HG02678 (cell line): ENCODE data around the gene ARHGAP45.
A peak's percentile ranks its signal among the peaks of the same experiment; 100 is the strongest.
"Not testable (repeated sequence)": the region's sequence is repeated elsewhere in the genome, so short reads cannot be mapped to it uniquely, and the experiment has no call there.

Experiments
- ATAC-seq: cut with Tn5 transposase; IDR thresholded peaks from one replicate; pipeline ENCODE4 v1.9.1; 2021; ENCODE audit warnings: mild to moderate bottlenecking, moderate library complexity; ENCODE audit not compliant: unreplicated experiment

The ARHGAP45 gene

GRCh38 chr19:1066748-1067340 lies at the start of gene ARHGAP45:
Gene ARHGAP45, plus strand, starts transcription at chr19:1067167. Its CDS starts 239 bp downstream, at chr19:1067406.
- peak; percentile 47 for ATAC-seq

- ATAC-seq: no peak
Measured at GRCh38 chr19:1017906-1018305, 49.1 kb upstream of the ARHGAP45 start.

- no peak for ATAC-seq
Measured at GRCh38 chr19:1018393-1018792, 48.6 kb upstream of the ARHGAP45 start.

- ATAC-seq: no peak
Measured at GRCh38 chr19:1018932-1019615, 47.9 kb upstream of the ARHGAP45 start.

GRCh38 chr19:1019616-1019961 lies 47.4 kb upstream of the ARHGAP45 start:
- ATAC-seq: no peak

GRCh38 chr19:1019980-1020867 lies 46.7 kb upstream of the ARHGAP45 start:
- ATAC-seq: no peak

GRCh38 chr19:1020868-1021425 lies 46.0 kb upstream of the ARHGAP45 start, which contains the start of gene TMEM259:
Gene TMEM259, minus strand, starts transcription at chr19:1021123. Its CDS starts 127 bp downstream, at chr19:1020996.
- ATAC-seq: peak; percentile 90

GRCh38 chr19:1023883-1024188 lies 43.1 kb upstream of the ARHGAP45 start:
- ATAC-seq: not testable (repeated sequence)

GRCh38 chr19:1025080-1025479 lies 41.9 kb upstream of the ARHGAP45 start:
- ATAC-seq: not testable (repeated sequence)

- peak; percentile 63 for ATAC-seq
Measured at GRCh38 chr19:1025960-1026782, 40.8 kb upstream of the ARHGAP45 start, which contains the start of gene CNN2. Gene CNN2, plus strand, starts transcription at chr19:1026608. Its CDS starts 54 bp downstream, at chr19:1026662.

- ATAC-seq: no peak
Measured at GRCh38 chr19:1026783-1027649, 40.0 kb upstream of the ARHGAP45 start.

GRCh38 chr19:1027650-1028061 lies 39.3 kb upstream of the ARHGAP45 start:
- no peak for ATAC-seq

GRCh38 chr19:1028062-1028926 lies 38.7 kb upstream of the ARHGAP45 start:
- no peak for ATAC-seq

GRCh38 chr19:1032264-1032867 lies 34.6 kb upstream of the ARHGAP45 start:
- no peak for ATAC-seq

- no peak for ATAC-seq
Measured at GRCh38 chr19:1035998-1036621, 30.9 kb upstream of the ARHGAP45 start.

- no peak for ATAC-seq
Measured at GRCh38 chr19:1037621-1038064, 29.3 kb upstream of the ARHGAP45 start.

GRCh38 chr19:1038978-1039645 lies 27.9 kb upstream of the ARHGAP45 start:
- no peak for ATAC-seq
